Measurements from ENCODE around the gene ADCY7. TPM values are rescaled to one million over a fixed set of nuclear protein-coding genes. Genes with fewer than 3 reads are reported as not detected.

The ADCY7 gene
- total RNA-seq, 1 experiment from 2014 or later: 34.2 TPM

- TF ChIP-seq, protein P1, sequence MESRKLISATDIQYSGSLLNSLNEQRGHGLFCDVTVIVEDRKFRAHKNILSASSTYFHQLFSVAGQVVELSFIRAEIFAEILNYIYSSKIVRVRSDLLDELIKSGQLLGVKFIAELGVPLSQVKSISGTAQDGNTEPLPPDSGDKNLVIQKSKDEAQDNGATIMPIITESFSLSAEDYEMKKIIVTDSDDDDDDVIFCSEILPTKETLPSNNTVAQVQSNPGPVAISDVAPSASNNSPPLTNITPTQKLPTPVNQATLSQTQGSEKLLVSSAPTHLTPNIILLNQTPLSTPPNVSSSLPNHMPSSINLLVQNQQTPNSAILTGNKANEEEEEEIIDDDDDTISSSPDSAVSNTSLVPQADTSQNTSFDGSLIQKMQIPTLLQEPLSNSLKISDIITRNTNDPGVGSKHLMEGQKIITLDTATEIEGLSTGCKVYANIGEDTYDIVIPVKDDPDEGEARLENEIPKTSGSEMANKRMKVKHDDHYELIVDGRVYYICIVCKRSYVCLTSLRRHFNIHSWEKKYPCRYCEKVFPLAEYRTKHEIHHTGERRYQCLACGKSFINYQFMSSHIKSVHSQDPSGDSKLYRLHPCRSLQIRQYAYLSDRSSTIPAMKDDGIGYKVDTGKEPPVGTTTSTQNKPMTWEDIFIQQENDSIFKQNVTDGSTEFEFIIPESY (IDR thresholded peaks at IDR 0.05; ENCODE audit: extremely low read depth, insufficient replicate concordance, low read length): no peak
- TF ChIP-seq SP1 (IDR thresholded peaks at IDR 0.05; ENCODE audit: low read depth) (no peak), ZNF274 (IDR thresholded peaks at IDR 0.05; ENCODE audit: low read depth, low read length) (no peak), EGR1 (IDR thresholded peaks at IDR 0.05; ENCODE audit: low read depth) (no peak), EZH2 (IDR thresholded peaks at IDR 0.05) (no peak)
Observed at GRCh38 chr16:50247906-50248608, 18.3 kb upstream of the ADCY7 start (continued).

- Histone ChIP-seq H3K4me3 (replicated peaks in 1 of 2; ENCODE audit: low read depth in 1 of 2, low read length in 2 of 2) (no peak overlapping the region), H3K9ac (ENCODE audit: low read length) (no peak overlapping the region), H3K36me3 (ENCODE audit: control insufficient read depth in 1 of 2, insufficient read depth in 2 of 2, low read length in 2 of 2) (no peaks in the 10 kb centered on the region), H3K4me2 (ENCODE audit: low read length) (no peak overlapping the region), H4K20me1 (ENCODE audit: insufficient read depth) (no peaks in the 10 kb centered on the region), H3K27me3 (ENCODE audit: insufficient read depth, low read length) (no peaks in the 10 kb centered on the region), H3K79me2 (ENCODE audit: insufficient read depth, low read length) (no peaks in the 10 kb centered on the region), H3K4me1 (ENCODE audit: control insufficient read depth in 1 of 2, insufficient read depth in 2 of 2, low read length in 2 of 2) (peaks cover 11 to 25% of the 10 kb centered on the region in 2 experiments; a peak in 3 of 4 replicates), H3K9me2 (ENCODE audit: insufficient read depth) (no peaks in the 10 kb centered on the region), H2AFZ (ENCODE audit: low read depth, low read length, poor library complexity, severe bottlenecking) (no peak overlapping the region), H3K9me3 (ENCODE audit: control insufficient read depth in 1 of 2, insufficient read depth in 1 of 2, low read depth in 1 of 2, low read length in 2 of 2) (no peaks in the 10 kb centered on the region), H3K27ac (ENCODE audit: low read depth, low read length) (no peak overlapping the region)
- ChIA-PET CTCF (no interaction called here), POLR2A (interaction anchor here (0.6 to 1.6 kb wide), 3 partner anchors 9 to 59 kb away, joined by 3 to 4 read pairs (median 4); no protein-coding TSS in a partner anchor), RAD21 (ENCODE audit: low non-redundant PET in 1 of 2, low total read pairs in 2 of 2, uncharacterized antibody in 2 of 2, unreplicated experiment in 2 of 2) (no interaction called here)
- ATAC-seq (no peak), DNase-seq (ENCODE audit: low read depth, low spot score) (no peak)
- intact Hi-C loops (cut with micrococcal nuclease): no loop called here
- BruUV-seq (replicated peaks): no TSS peak
- TF ChIP-seq CTCF (IDR thresholded peaks at IDR 0.05 in 2 of 3, conservative IDR thresholded peaks at IDR 0.05 in 1 of 3; ENCODE audit: borderline replicate concordance in 1 of 3, insufficient read depth in 1 of 3, low read depth in 2 of 3, low read length in 2 of 3) (no peak), POLR2A (IDR thresholded peaks at IDR 0.05; ENCODE audit: borderline replicate concordance, extremely low read depth, insufficient read depth, insufficient read length) (no peak), POLR2AphosphoS5 (IDR thresholded peaks at IDR 0.05; ENCODE audit: low read depth, low read length) (no peak), REST (IDR thresholded peaks at IDR 0.05; ENCODE audit: low read depth) (no peak)
Observed at GRCh38 chr16:50248845-50249244, 17.5 kb upstream of the ADCY7 start.
